Sigmoid colon (tissue), 4 donors: ENCODE results near the gene TGM4.

Experiments
- CTCF ChIP-seq, 4 experiments: fragments of 450-650 bp in 3 of 4; fragments of 200-600 bp in 1 of 4; IDR thresholded peaks; one replicate each; pipeline ENCODE4 v1.5.1; 2016 to 2019; ENCODE audit warnings: antibody characterized with exemption in 4 of 4, mild to moderate bottlenecking in 3 of 4, moderate library complexity in 2 of 4
- EP300 ChIP-seq, 4 donors: sonication (generic); formaldehyde crosslinking; IDR thresholded peaks; one replicate each; pipeline ENCODE4 v1.6.1; 2017; ENCODE audit warnings: antibody characterized with exemption in 4 of 4
- POLR2A ChIP-seq, 2 donors: fragments of 450-650 bp; IDR thresholded peaks; one replicate each; pipeline ENCODE4 v1.6.1; 2016; ENCODE audit warnings: antibody characterized with exemption in 2 of 2, mild to moderate bottlenecking in 2 of 2, moderate library complexity in 2 of 2

GRCh38 chr3:44954962-44955361 lies 80.6 kb downstream of the TGM4 start:
- TF ChIP-seq CTCF (IDR thresholded peaks at IDR 0.05) (no peak), POLR2A (IDR thresholded peaks at IDR 0.05) (no peak), EP300 (IDR thresholded peaks at IDR 0.05) (no peak)
